A673 (cell line): ENCODE results near the gene NPC1. TPM values are rescaled to one million over a fixed set of nuclear protein-coding genes. Genes with fewer than 3 reads are reported as not detected.

Experiments
- BruUV-seq: library from RNA; stranded (reverse); fragments of 400-500 nt; replicated peaks from 2 replicates; lab custom pipeline; 2021; lab: Mats Ljungman, UMichigan
- CTCF ChIA-PET: fragments of 300-600 bp; sonication (Branson Sonifier 250); formaldehyde crosslinking; loops from one replicate; lab custom pipeline; 2022; ENCODE audit warnings: antibody characterized with exemption; lab: Charles Lee
- POLR2A ChIA-PET: fragments of 300-600 bp; sonication (Branson Sonifier 250); formaldehyde crosslinking; loops from one replicate; lab custom pipeline; 2022; ENCODE audit warnings: antibody characterized with exemption; ENCODE audit not compliant: low non-redundant PET; lab: Charles Lee
- DNase-seq: peaks from one replicate; pipeline ENCODE4 v3.0.0-alpha.2; 2015; ENCODE audit warnings: low spot score
- H3K27ac ChIP-seq: fragments of 200-600 bp; sonication (generic); 2 replicates; pipeline ENCODE4 v1.5.1; 2016; ENCODE audit warnings: mixed run types, low read depth, mild to moderate bottlenecking, mixed read lengths, antibody characterized with exemption, low read length; ENCODE audit not compliant: poor library complexity, severe bottlenecking
- H3K27me3 ChIP-seq: fragments of 200-600 bp; sonication (generic); replicated peaks from 2 replicates; pipeline ENCODE4 v1.6.1; 2017; ENCODE audit warnings: mixed run types, low read depth, mild to moderate bottlenecking, mixed read lengths, antibody characterized with exemption, low read length; ENCODE audit not compliant: insufficient read depth, poor library complexity
- H3K36me3 ChIP-seq: fragments of 200-600 bp; sonication (generic); 2 replicates; pipeline ENCODE4 v1.6.1; 2016; ENCODE audit warnings: mixed run types, mild to moderate bottlenecking, mixed read lengths, antibody characterized with exemption, low read length; ENCODE audit not compliant: insufficient read depth, poor library complexity, severe bottlenecking
- H3K4me1 ChIP-seq: fragments of 200-600 bp; sonication (generic); 2 replicates; pipeline ENCODE4 v1.6.1; 2017; ENCODE audit warnings: mixed run types, mild to moderate bottlenecking, mixed read lengths, antibody characterized with exemption, low read length; ENCODE audit not compliant: insufficient read depth, poor library complexity, severe bottlenecking
- H3K4me3 ChIP-seq: fragments of 200-600 bp; sonication (generic); 2 replicates; pipeline ENCODE4 v1.5.1; 2016; ENCODE audit warnings: low read depth, mixed run types, mild to moderate bottlenecking, mixed read lengths, low read length; ENCODE audit not compliant: poor library complexity, severe bottlenecking
- H3K9me3 ChIP-seq: fragments of 200-600 bp; sonication (generic); 2 replicates; pipeline ENCODE4 v1.6.1; 2016; ENCODE audit warnings: mixed run types, low read depth, mild to moderate bottlenecking, mixed read lengths, antibody characterized with exemption, low read length; ENCODE audit not compliant: poor library complexity, severe bottlenecking
- EZH2 ChIP-seq: fragments of 200-600 bp; sonication (generic); IDR thresholded peaks from 2 replicates; pipeline ENCODE4 v1.6.1; 2017; ENCODE audit warnings: borderline replicate concordance, low read depth, mild to moderate bottlenecking, mixed read lengths, antibody characterized with exemption, low read length; ENCODE audit not compliant: poor library complexity, severe bottlenecking
- intact Hi-C: fragments of 100-400 bp; cut with micrococcal nuclease; formaldehyde crosslinking; loops from one replicate; pipeline ENCODE4 v1.10.0; 2022; ENCODE audit not compliant: unreplicated experiment
- total RNA-seq: library from RNA; stranded (reverse); gene quantifications from 2 replicates; pipeline ENCODE4 v1.2.3, GENCODE V29; 2021
- TF ChIP-seq, protein P1 (sequence below): fragments of 300-800, 200-600 bp; sonication (generic); conservative IDR thresholded peaks from 2 replicates; pipeline ENCODE4 v1.5.1; 2017; ENCODE audit warnings: low read depth, mild to moderate bottlenecking, antibody characterized with exemption, low read length, moderate library complexity, mixed read lengths

The NPC1 gene
- total RNA-seq, 1 experiment from 2014 or later, result 53.0 TPM

DNA sequence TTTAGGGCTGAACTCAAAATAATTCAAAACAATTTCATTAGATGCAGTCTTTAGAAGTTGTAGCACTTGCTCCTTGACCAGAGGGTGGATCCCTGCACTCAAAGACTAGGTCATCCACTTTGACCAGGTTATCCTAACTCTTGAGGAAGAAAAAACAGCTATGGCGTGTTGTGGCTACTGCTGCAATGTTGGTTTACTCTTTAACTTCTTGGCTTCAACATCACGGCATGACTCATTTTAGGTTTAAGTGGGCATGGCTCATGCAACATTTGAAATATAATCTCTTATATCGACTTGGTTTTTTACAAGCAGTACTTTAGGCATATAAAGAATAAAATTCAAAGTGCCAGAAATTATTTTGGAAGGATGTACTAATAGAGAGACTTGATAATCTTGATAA, 41.0 kb upstream of the NPC1 start:
- POLR2A ChIA-PET, result no interaction called here
- H3K27me3 ChIP-seq, result no peaks in the 10 kb centered on the region
- H3K4me1 ChIP-seq, result no peaks in the 10 kb centered on the region
- H3K27ac ChIP-seq, result no peak overlapping the region
- no peaks in the 10 kb centered on the region for H3K9me3 ChIP-seq
- no peak overlapping the region for H3K4me3 ChIP-seq
- peak; percentile 23 for DNase-seq
- intact Hi-C loops, result loop anchor here (10.0 kb wide), 1 partner anchor 287 kb away; no protein-coding TSS in a partner anchor
- H3K36me3 ChIP-seq, result no peaks in the 10 kb centered on the region
- TF ChIP-seq, protein P1, sequence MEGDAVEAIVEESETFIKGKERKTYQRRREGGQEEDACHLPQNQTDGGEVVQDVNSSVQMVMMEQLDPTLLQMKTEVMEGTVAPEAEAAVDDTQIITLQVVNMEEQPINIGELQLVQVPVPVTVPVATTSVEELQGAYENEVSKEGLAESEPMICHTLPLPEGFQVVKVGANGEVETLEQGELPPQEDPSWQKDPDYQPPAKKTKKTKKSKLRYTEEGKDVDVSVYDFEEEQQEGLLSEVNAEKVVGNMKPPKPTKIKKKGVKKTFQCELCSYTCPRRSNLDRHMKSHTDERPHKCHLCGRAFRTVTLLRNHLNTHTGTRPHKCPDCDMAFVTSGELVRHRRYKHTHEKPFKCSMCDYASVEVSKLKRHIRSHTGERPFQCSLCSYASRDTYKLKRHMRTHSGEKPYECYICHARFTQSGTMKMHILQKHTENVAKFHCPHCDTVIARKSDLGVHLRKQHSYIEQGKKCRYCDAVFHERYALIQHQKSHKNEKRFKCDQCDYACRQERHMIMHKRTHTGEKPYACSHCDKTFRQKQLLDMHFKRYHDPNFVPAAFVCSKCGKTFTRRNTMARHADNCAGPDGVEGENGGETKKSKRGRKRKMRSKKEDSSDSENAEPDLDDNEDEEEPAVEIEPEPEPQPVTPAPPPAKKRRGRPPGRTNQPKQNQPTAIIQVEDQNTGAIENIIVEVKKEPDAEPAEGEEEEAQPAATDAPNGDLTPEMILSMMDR, result no peak
- TF ChIP-seq EZH2, result no peak
- BruUV-seq, result no TSS peak
- CTCF ChIA-PET, result interaction anchor here (0.9 kb wide), 1 partner anchor 12 kb away, joined by 11 read pairs; no protein-coding TSS in a partner anchor

DNA sequence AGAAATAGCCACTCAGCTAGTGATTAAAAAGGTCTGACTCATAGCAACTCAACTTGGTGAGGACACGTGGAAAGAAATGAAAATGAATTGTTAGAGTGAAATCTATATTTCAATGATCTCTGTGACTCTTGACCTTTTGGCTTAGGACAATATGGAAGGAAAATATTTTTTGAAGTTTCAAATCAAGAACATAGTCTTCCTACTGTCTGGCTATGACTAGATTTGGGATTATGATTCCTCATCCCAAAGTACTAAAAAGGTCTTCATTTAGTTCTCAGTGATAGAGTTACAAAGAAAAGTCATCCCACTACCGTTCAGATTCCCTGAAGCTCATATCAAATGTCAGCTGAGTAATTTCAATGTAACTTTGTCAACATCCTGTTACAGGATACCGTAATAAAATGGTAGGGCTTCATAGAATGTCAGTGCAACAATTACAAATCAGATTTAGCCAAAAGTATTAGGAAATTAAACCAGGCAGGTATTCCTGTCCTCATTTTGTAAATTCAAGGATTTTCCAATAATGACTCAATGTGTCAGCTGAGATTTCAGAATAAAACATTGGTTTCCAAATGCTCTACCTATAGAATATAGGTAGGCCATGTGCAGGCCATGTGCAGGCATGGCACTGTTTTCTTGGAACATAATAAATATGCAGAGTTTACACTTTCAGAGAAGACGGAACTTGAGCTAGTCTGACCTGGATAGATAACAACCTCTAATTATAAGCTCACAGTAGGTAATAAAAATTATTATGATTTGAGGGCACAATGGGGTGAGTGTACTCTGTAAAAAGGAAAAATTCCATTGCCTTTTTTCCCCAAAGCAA, 40.4 kb upstream of the NPC1 start:
- no peak overlapping the region for H3K27ac ChIP-seq
- TF ChIP-seq, protein P1, result no peak
- TF ChIP-seq EZH2, result no peak
- peak; percentile 18 for DNase-seq
- no peaks in the 10 kb centered on the region for H3K9me3 ChIP-seq
- H3K36me3 ChIP-seq, result no peaks in the 10 kb centered on the region
- POLR2A ChIA-PET, result no interaction called here
- H3K4me3 ChIP-seq, result no peak overlapping the region
- no peaks in the 10 kb centered on the region for H3K4me1 ChIP-seq
- intact Hi-C loops, result loop anchor here (10.0 kb wide), 1 partner anchor 288 kb away; no protein-coding TSS in a partner anchor
- CTCF ChIA-PET, result interaction anchor here (0.9 to 1.1 kb wide), 2 partner anchors 13 to 76 kb away, joined by 3 to 11 read pairs; no protein-coding TSS in a partner anchor
- H3K27me3 ChIP-seq, result no peaks in the 10 kb centered on the region
- no TSS peak for BruUV-seq

DNA sequence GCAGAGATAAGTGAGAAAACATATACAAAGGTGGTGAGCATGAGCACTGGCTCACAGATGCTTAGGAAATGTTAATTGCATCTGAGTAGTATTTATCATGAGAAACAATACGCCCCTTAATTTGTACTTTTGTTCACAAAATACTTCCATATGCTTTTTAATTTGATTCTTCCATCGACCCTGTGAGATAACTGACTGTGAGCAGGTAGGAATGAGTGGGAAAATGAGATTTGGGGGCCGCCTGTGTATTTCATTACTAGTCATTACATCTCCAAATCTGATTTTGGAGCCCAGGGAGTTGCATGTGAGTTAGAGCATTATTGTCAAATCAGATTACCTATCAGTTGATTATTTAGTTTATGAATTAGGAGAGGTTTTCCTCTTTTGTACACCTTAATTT, 36.7 kb upstream of the NPC1 start:
- H3K27ac ChIP-seq, result no peak overlapping the region
- no TSS peak for BruUV-seq
- no peaks in the 10 kb centered on the region for H3K4me1 ChIP-seq
- H3K27me3 ChIP-seq, result peaks cover 17% of the 10 kb centered on the region
- no peaks in the 10 kb centered on the region for H3K9me3 ChIP-seq
- H3K36me3 ChIP-seq, result no peaks in the 10 kb centered on the region
- ChIA-PET CTCF (interaction anchor here (1.6 to 3.2 kb wide), 2 partner anchors 80 to 296 kb away, joined by 3 to 31 read pairs; no protein-coding TSS in a partner anchor), POLR2A (no interaction called here)
- H3K4me3 ChIP-seq, result no peak overlapping the region
- intact Hi-C loops, result loop anchor here (2.0 to 10.0 kb wide), 3 partner anchors 188 to 494 kb away; no protein-coding TSS in a partner anchor
- no peak for DNase-seq
- no peak for TF ChIP-seq EZH2
- TF ChIP-seq, protein P1, result no peak
